NOMO-1 treated with dmso at 0.1 percent for 144 hours (cell line): ENCODE data around the gene PDE10A.
"Not testable (repeated sequence)": the region's sequence is repeated elsewhere in the genome, so short reads cannot be mapped to it uniquely, and the experiment has no call there.

Source experiments
- DNase-seq: peaks from one replicate; lab custom pipeline; 2025; ENCODE audit not compliant: unreplicated experiment; lab: John Stamatoyannopoulos, UW

The PDE10A gene

GRCh38 chr6:165628955-165629354 lies 34.1 kb downstream of the PDE10A start:
- no peak for DNase-seq

- no peak for DNase-seq
Observed at GRCh38 chr6:165627366-165627765, 35.7 kb downstream of the PDE10A start.

DNA sequence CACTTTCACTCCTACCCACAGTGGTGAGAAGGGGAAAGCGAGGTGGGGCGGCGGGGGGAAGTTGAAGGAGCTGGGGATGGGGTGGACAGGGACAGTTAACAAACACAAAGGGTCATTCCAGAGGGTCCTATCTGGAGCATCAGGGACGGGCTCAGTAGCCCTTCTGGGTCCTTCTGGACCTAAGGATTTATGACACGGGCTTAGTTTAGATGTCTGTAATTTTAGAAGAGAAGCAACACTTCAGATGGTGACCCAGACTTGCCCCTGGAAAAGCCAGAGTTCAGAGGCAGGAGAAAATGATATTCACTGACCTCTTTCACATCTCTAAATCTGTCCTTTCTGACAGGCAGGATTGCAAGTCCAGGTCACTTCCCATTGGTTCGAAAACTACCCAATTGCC lies 36.3 kb downstream of the PDE10A start:
- DNase-seq = no peak

DNA sequence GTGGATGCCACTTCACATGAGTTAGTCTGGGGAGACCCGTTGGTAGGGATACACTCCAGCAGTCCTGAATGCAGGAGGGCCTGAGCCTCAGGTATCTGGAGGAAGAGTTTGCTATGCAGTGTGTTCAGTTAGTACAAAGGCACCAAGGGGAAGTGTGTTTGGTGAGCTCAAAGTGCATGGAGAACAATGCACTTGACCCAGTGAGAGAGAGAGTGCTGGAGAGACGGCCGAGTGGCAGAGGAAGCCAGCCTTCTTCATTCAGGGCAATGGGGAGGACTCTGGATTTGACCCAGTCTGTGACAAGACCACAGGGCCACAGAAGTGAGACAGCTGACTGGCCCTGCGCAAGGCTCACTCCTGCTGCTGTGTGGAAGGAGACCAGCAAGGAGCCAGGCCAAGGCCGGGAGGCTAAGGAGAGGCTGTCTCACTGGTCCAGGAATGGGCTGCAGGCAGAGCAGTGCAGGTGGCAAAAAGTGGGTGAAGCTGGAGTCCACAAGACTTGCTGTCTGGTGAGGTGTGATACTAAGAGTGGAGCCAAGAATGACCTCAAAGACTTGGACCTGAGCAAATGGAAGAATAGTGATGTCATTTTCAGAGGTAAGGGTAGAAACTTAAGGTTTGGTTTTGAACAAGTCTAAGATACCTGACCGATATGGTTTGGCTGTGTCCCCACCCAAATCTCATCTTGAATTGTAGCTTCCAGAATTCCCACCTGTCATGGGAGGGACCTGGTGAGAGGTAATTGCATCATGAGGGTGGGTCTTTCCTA lies 38.0 kb downstream of the PDE10A start:
- no peak for DNase-seq

DNA sequence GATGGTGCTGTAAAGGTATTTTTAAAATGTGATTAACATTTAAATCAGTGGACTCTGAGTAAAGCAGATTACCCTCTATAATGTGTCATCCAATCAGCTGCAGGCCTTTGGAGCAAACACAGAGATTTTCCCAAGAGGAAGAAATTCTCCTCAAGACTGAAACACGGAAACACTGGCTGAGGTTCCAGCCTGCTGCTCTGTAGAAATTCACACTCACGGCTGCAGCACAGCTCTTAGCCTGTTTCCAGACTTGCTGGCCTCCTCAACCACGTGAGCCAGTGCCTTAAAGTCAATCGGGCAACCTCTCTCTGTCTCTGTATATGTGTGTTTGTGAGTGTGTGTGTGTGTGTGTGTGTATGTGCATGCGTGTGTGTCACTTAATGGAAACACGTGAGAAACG lies 41.1 kb downstream of the PDE10A start:
- no peak for DNase-seq

DNA sequence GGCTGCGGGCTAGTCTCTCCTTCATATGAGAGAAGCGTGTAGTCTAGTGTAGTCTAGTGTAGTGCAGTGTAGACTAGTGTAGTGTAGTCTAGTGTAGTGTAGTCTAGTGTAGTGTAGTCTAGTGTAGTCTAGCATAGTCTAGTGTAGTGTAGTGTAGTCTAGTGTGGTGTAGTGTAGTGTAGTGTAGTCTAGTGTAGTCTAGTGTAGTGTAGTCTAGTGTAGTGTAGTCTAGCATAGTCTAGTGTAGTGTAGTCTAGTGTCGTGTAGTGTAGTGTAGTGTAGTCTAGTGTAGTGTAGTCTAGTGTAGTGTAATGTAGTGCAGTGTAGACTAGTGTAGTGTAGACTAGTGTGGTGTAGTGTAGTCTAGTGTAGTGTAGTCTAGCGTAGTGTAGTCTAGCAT lies 44.1 kb downstream of the PDE10A start:
- DNase-seq = not testable (repeated sequence)

DNA sequence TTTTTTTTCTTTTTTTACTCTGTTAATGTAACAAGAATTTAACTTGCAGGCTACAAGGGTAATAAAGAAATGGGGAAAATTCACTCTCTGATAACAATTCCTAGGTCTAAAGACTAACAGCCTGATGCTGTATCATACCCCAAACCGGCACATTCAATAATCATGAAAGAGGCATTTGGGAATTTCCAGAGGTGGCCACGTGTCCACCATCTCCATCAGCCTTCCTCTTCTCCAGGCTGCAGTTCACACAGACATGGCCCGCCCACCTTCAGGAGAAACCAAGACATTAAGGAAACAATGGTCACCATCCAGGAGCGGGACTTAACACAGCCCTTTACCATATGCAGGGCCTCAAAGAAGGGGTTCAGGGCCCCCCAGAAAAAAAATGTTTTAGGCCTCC lies 44.8 kb downstream of the PDE10A start:
- no peak for DNase-seq

GRCh38 chr6:165617528-165617927 lies 45.5 kb downstream of the PDE10A start:
- no peak for DNase-seq

DNA sequence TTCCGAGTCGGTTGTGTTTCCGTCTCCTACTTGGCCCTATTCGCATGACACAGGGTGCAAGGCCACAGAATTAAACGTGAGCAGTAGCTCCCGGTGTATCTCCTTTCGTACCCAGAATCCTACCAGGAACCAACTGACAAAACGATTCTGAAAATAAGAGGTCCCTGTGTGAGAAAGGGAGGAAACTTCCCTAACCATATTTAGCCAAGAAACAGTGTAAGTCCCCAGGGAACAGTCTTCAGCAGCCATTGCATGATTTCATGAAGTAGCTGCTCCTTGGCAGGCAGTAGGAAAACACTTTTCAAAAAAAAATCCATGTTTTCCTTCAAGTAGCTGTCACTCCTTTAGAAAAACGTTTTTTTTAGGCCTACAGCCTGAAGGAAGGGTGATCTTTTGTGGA lies 46.9 kb downstream of the PDE10A start:
- DNase-seq = no peak

DNA sequence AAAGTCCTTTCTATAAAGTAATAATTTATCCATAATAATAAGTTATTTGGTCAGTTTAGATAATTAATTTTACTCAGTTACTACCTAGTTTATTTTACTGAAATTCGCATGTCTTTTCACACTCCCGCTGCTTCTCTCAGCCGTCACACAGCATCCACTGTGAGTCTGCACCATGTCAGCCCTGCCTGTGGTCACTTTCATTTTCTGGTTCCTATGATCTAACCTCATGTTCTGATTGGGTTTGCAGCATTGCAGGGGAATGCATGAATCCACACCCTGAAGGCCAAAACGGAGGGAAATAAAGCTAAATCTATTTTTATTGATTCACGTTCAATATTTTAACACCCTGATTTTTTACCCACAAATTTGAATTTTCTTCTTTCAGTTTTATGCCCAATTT lies 47.4 kb downstream of the PDE10A start:
- no peak for DNase-seq

DNA sequence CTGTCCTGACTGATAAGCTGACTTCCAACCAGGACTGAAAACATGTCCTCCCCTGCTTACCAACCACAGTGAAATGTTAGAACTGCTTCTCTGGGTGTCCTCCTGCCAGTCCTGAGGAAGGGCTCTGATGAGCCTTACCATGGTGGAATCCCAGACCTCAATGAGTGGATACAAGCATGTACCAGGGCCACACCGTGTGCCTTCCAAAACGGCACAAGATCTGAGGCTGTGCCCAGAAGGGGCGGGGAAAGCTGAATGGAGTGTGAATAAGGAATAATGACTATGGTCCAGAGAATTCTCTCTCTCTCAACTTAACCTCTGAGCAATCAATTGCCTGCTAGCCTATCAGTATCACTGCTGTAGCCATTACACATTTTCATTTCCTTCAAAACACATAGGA lies 51.7 kb downstream of the PDE10A start:
- no peak for DNase-seq

- not testable (repeated sequence) for DNase-seq
Observed at GRCh38 chr6:165608577-165608976, 54.5 kb downstream of the PDE10A start.

DNA sequence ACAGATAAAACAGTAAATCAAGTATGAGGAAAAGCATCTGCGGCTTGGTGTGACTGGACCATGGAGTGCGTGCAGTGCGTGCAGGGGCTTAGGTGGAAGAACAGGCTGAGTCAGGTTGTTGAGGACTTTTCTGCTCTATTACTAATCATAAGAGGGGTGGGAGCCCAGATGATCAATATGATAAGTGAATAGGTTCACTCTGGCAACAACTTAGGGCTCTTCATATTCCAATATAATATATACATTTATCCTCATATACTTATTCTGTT lies 56.4 kb downstream of the PDE10A start:
- DNase-seq = no peak

- DNase-seq = no peak
Observed at GRCh38 chr6:165605901-165606739, 56.9 kb downstream of the PDE10A start.

- no peak for DNase-seq
Observed at GRCh38 chr6:165605182-165605875, 57.7 kb downstream of the PDE10A start.

DNA sequence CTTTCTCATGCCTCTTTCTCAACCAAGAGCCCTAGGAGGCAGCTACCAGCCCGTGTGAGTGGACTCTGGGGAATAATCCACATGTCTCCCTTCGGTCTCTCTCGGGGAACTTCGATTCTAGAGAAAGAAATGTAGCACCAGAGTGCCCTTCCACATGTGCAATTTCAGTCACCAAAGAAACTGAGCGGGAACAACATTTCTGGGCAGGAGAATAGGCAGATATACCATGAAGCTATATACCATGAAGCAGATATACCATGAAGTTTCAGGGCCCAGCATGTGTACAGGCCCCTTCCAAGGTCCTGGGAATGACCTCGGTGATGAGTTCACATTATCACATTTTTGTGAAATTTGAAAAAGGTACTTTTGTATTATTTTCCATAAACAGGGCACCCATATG lies 60.8 kb downstream of the PDE10A start:
- DNase-seq = no peak

DNA sequence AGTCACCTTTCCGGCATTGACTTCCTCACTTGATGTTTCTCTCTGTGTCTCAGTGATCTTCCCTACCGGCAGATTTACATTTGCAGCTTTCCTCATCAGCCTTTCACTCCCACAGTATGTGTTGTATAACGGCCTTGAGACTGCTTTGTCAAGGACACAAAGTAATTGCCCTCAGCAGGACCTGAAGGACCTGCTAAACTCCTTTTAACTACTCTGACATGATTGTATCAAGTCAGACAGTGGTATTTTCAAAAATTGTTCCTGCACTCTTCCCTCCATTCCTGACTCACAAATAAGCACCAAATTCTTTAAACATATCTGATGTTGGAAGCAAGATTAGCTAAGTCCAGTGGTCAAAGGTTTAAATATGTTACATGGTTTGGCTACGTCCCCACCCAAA lies 62.4 kb downstream of the PDE10A start:
- DNase-seq = no peak

GRCh38 chr6:165599596-165600487 lies 63.2 kb downstream of the PDE10A start:
- DNase-seq = no peak

GRCh38 chr6:165599121-165599520 lies 63.9 kb downstream of the PDE10A start:
- DNase-seq = no peak

- no peak for DNase-seq
Observed at GRCh38 chr6:165597821-165598220, 65.2 kb downstream of the PDE10A start.
